Osteoblast (primary cell): ENCODE results near the gene ADAMTS13. TPM values are rescaled to one million over a fixed set of nuclear protein-coding genes. Genes with fewer than 3 reads are reported as not detected.

Experiments
- DNase-seq: peaks from one replicate; pipeline ENCODE4 v3.0.0; 2011; ENCODE audit warnings: low spot score, mixed read lengths; ENCODE audit not compliant: insufficient read length; ENCODE audit errors: missing footprints
- H2AFZ ChIP-seq: 2 replicates; pipeline ENCODE4 v1.6.0; 2011; ENCODE audit warnings: mild to moderate bottlenecking, low read length
- H3K27ac ChIP-seq: 2 replicates; pipeline ENCODE4 v1.5.1; 2011; ENCODE audit warnings: mild to moderate bottlenecking, low read depth, low read length, moderate library complexity
- H3K27me3 ChIP-seq: 2 replicates; pipeline ENCODE4 v1.6.0; 2012; ENCODE audit warnings: mild to moderate bottlenecking, control low read depth, inconsistent platforms, low read length, moderate library complexity; ENCODE audit not compliant: insufficient read depth
- H3K36me3 ChIP-seq: 2 replicates; pipeline ENCODE4 v1.5.1; 2011; ENCODE audit warnings: mild to moderate bottlenecking, low read length, control low read depth, moderate library complexity; ENCODE audit not compliant: insufficient read depth
- H3K4me1 ChIP-seq: 2 replicates; pipeline ENCODE4 v1.5.1; 2011; ENCODE audit warnings: mild to moderate bottlenecking, low read length, control low read depth, moderate library complexity; ENCODE audit not compliant: insufficient read depth
- H3K4me2 ChIP-seq: 2 replicates; pipeline ENCODE4 v1.6.0; 2011; ENCODE audit warnings: mild to moderate bottlenecking, low read length; ENCODE audit not compliant: insufficient read depth
- H3K4me3 ChIP-seq: fragments of 200-600 bp; sonication (generic); 3 replicates; pipeline ENCODE4 v1.5.1; 2012; ENCODE audit warnings: mild to moderate bottlenecking, low read length, inconsistent platforms; ENCODE audit not compliant: insufficient read depth
- H3K79me2 ChIP-seq: 2 replicates; pipeline ENCODE4 v1.6.0; 2012; ENCODE audit warnings: mild to moderate bottlenecking, low read length, control low read depth, inconsistent platforms; ENCODE audit not compliant: insufficient read depth
- H3K9me3 ChIP-seq: 2 replicates; pipeline ENCODE4 v1.5.1; 2011; ENCODE audit warnings: low read depth, low read length, control low read depth
- H4K20me1 ChIP-seq: 2 replicates; pipeline ENCODE4 v1.6.0; 2012; ENCODE audit warnings: mild to moderate bottlenecking, low read length, control low read depth; ENCODE audit not compliant: insufficient read depth
- total RNA-seq: library from RNA; depleted of rRNA; stranded (reverse); fragments of >200 nt; gene quantifications from 2 replicates; pipeline ENCODE4 v1.2.3, GENCODE V29; 2012
- TF ChIP-seq, protein P1 (sequence below): IDR thresholded peaks from 2 replicates; pipeline ENCODE4 v1.5.1; 2011; ENCODE audit warnings: mild to moderate bottlenecking, low read depth, low read length, moderate library complexity; ENCODE audit errors: extremely low read depth

ADAMTS13 gene
- total RNA-seq, 1 donor, result 1.4 TPM

DNA sequence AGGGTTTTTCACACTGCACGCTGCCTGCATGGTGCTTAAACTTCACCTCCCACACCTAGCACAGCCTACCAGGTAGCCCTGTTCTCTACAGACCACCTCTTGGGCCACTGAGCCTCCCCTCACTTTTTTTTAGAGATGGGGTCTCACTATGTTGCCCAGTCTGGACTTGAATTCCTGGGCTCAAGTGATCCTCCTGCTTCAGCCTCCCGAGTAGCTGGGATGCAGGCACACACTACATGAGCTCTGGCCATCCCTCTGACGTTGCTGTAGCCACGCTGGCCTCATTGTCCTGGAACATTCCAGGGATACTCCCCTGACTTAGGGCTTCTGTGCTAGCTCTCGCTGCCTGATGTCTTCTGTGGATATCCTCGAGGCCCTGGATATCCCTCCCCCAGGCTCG lies 30.4 kb downstream of the ADAMTS13 start:
- DNase-seq, result no peak
- H3K27ac ChIP-seq, result no peak overlapping the region
- H3K79me2 ChIP-seq, result no peaks in the 10 kb centered on the region
- no peaks in the 10 kb centered on the region for H3K36me3 ChIP-seq
- no peaks in the 10 kb centered on the region for H3K4me1 ChIP-seq
- H3K4me2 ChIP-seq, result no peak overlapping the region
- H4K20me1 ChIP-seq, result no peaks in the 10 kb centered on the region
- no peak overlapping the region for H3K4me3 ChIP-seq
- no peaks in the 10 kb centered on the region for H3K9me3 ChIP-seq
- no peak overlapping the region for H2AFZ ChIP-seq
- TF ChIP-seq, protein P1, sequence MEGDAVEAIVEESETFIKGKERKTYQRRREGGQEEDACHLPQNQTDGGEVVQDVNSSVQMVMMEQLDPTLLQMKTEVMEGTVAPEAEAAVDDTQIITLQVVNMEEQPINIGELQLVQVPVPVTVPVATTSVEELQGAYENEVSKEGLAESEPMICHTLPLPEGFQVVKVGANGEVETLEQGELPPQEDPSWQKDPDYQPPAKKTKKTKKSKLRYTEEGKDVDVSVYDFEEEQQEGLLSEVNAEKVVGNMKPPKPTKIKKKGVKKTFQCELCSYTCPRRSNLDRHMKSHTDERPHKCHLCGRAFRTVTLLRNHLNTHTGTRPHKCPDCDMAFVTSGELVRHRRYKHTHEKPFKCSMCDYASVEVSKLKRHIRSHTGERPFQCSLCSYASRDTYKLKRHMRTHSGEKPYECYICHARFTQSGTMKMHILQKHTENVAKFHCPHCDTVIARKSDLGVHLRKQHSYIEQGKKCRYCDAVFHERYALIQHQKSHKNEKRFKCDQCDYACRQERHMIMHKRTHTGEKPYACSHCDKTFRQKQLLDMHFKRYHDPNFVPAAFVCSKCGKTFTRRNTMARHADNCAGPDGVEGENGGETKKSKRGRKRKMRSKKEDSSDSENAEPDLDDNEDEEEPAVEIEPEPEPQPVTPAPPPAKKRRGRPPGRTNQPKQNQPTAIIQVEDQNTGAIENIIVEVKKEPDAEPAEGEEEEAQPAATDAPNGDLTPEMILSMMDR, result no peak
- H3K27me3 ChIP-seq, result no peaks in the 10 kb centered on the region

DNA sequence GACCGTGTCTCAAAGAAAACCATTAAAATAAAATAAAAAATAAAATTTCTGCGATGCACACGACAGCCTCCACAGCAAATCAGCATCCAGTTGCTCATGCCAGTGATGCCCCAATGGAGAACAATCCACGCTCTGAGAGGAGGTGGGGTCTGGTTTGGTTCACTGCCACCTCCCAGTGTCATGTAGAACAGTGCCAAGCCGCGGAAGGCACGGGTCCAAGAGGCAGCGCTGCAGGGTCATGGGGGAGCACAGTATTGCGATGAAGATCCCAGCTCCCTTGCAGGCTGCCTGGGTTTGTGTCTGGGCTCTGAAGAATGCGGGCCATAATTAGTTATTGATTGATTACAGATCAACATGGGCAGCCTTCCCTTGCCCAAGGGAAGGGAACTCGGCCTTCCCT lies 31.5 kb downstream of the ADAMTS13 start:
- Histone ChIP-seq H3K27me3 (no peaks in the 10 kb centered on the region), H3K4me2 (no peak overlapping the region), H3K36me3 (no peaks in the 10 kb centered on the region), H4K20me1 (no peaks in the 10 kb centered on the region), H3K4me3 (no peak overlapping the region), H3K9me3 (no peaks in the 10 kb centered on the region), H3K27ac (no peak overlapping the region), H2AFZ (no peak overlapping the region), H3K79me2 (no peaks in the 10 kb centered on the region), H3K4me1 (no peaks in the 10 kb centered on the region)
- DNase-seq, result no peak
- TF ChIP-seq, protein P1, result no peak

DNA sequence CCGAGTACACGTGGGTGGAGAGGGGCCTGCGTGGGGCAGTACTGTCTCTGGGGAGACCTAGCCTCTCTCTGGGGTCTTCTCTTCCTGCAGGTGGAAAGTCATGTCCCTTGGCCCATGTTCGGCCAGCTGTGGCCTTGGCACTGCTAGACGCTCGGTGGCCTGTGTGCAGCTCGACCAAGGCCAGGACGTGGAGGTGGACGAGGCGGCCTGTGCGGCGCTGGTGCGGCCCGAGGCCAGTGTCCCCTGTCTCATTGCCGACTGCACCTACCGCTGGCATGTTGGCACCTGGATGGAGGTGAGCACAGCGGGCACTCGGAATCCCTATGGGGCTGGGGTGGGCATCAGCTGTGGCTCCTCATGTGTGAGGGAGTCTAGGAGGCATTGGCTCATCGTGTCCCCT lies 32.2 kb downstream of the ADAMTS13 start:
- Histone ChIP-seq H3K9me3 (no peaks in the 10 kb centered on the region), H3K79me2 (no peaks in the 10 kb centered on the region), H3K4me1 (peaks cover 3% of the 10 kb centered on the region), H3K27me3 (no peaks in the 10 kb centered on the region), H3K4me2 (no peak overlapping the region), H2AFZ (no peak overlapping the region), H3K27ac (no peak overlapping the region), H3K36me3 (no peaks in the 10 kb centered on the region), H3K4me3 (no peak overlapping the region), H4K20me1 (no peaks in the 10 kb centered on the region)
- TF ChIP-seq, protein P1, result no peak
- DNase-seq, result no peak

DNA sequence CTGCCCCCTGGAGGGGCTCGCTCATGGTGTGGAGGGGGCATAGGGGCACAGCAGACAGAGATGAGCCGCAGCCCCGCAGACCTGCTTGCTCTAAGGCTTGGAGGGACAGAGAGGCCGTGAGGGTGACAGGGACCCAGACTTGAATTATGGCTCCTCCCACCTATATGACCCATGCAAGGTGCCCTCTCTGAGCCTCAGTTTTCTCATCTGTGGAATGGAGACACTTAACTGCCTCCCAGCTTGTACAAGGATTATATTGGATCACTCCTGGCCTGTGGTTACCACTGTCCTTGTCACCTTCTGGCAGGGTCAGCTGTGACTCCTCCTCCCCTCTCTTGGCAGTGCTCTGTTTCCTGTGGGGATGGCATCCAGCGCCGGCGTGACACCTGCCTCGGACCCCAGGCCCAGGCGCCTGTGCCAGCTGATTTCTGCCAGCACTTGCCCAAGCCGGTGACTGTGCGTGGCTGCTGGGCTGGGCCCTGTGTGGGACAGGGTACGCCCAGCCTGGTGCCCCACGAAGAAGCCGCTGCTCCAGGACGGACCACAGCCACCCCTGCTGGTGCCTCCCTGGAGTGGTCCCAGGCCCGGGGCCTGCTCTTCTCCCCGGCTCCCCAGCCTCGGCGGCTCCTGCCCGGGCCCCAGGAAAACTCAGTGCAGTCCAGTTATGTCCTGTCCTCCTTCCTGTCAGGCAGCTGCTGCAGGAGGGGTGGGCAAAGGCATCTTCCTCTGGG lies 32.9 kb downstream of the ADAMTS13 start:
- Histone ChIP-seq H3K4me1 (peaks cover 4% of the 10 kb centered on the region), H3K9me3 (no peaks in the 10 kb centered on the region), H4K20me1 (no peaks in the 10 kb centered on the region), H3K36me3 (no peaks in the 10 kb centered on the region), H3K79me2 (no peaks in the 10 kb centered on the region), H3K27ac (no peak overlapping the region), H3K27me3 (no peaks in the 10 kb centered on the region), H2AFZ (no peak overlapping the region), H3K4me2 (no peak overlapping the region), H3K4me3 (no peak overlapping the region)
- no peak for DNase-seq
- TF ChIP-seq, protein P1, result no peak
